Measurements from ENCODE around the gene LBX1.

GRCh38 chr10:101223274-101224059 is 5.8 kb downstream of the LBX1 start:
- TF ChIP-seq NR3C1 (IDR thresholded peaks at IDR 0.05) = no peak
- TF ChIP-seq NFE2L2 (conservative IDR thresholded peaks at IDR 0.05; ENCODE audit: low read length) = no peak
- TF ChIP-seq POLR2A (IDR thresholded peaks at IDR 0.05; ENCODE audit: low read length) = no peak

Measured in A549 (cell line).